Activated CD8-positive, alpha-beta T cell treated with anti-CD3 and anti-CD28 coated beads, Interleukin-2, amount 10 ng/mL, durations not matched to agents 7 days and 5 days (primary cell): ENCODE results near the gene RASGRF1. TPM values are rescaled to one million over a fixed set of nuclear protein-coding genes. Genes with fewer than 3 reads are reported as not detected.

ENCODE experiments used
- ATAC-seq: fragments of 150-1000 bp; cut with Tn5 transposase; one replicate; pipeline ENCODE4 v1.10.0; 2021; ENCODE audit warnings: moderate library complexity
- CTCF ChIA-PET: fragments of 350-600 bp; sonication (Branson Sonifier 250); formaldehyde crosslinking; loops from one replicate; lab custom pipeline; 2021; ENCODE audit warnings: antibody characterized with exemption; lab: Charles Lee
- POLR2A ChIA-PET: fragments of 350-600 bp; sonication (Branson Sonifier 250); formaldehyde crosslinking; loops from one replicate; lab custom pipeline; 2021; ENCODE audit warnings: antibody characterized with exemption; lab: Charles Lee
- DNase-seq: peaks from one replicate; pipeline ENCODE4 v3.0.0-alpha.2; 2020
- H3K27ac Mint-ChIP-seq: one replicate; pipeline ENCODE4 v1.8.0; 2021; ENCODE audit warnings: mild to moderate bottlenecking, mixed read lengths
- H3K27me3 Mint-ChIP-seq: one replicate; pipeline ENCODE4 v1.8.0; 2021; ENCODE audit warnings: low read depth, mixed read lengths
- H3K36me3 Mint-ChIP-seq: one replicate; pipeline ENCODE4 v1.8.0; 2021; ENCODE audit warnings: low read depth, mixed read lengths
- H3K4me1 Mint-ChIP-seq: one replicate; pipeline ENCODE4 v1.8.0; 2021; ENCODE audit warnings: low read depth, mixed read lengths
- H3K4me3 Mint-ChIP-seq: one replicate; pipeline ENCODE4 v1.8.0; 2021; ENCODE audit warnings: mild to moderate bottlenecking, mixed read lengths
- H3K9me3 Mint-ChIP-seq: one replicate; pipeline ENCODE4 v1.8.0; 2022; ENCODE audit warnings: mixed read lengths; ENCODE audit not compliant: insufficient read depth
- total RNA-seq, 2 experiments: library from RNA; stranded (reverse); gene quantifications; one replicate each; pipeline ENCODE4 v1.2.3, GENCODE V29; 2021

RASGRF1 gene
- total RNA-seq, 2 experiments from 2014 or later = not detected

DNA sequence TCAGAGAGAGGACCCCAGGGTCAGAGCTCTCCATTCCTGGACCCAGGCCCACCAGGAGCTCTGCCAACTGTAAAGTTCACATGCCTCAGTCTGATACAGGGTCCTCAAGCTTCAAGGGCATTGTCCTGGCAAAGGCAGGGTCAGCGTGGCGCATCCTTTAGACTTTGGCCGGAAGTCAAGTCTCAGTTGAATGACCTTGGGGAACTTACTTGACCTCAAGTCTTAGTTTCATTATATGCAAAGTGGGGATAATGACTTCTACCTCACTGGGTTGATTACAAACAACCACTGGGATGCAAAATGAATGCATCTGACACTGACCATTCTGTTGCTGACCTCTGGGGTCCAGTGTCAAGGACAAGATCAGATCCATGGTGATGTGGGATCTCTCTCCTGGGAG is 75.2 kb downstream of the RASGRF1 start:
- CTCF ChIA-PET = no interaction called here
- ATAC-seq (no peak), DNase-seq (no peak)
- POLR2A ChIA-PET = no interaction called here
- Mint-ChIP-seq H3K27me3 (no peaks in the 10 kb centered on the region), H3K9me3 (no peaks in the 10 kb centered on the region), H3K27ac (no peak overlapping the region), H3K36me3 (no peaks in the 10 kb centered on the region), H3K4me1 (no peaks in the 10 kb centered on the region), H3K4me3 (no peak overlapping the region)

- ChIA-PET POLR2A (no interaction called here), CTCF (no interaction called here)
- H3K27me3 Mint-ChIP-seq = no peaks in the 10 kb centered on the region
- H3K4me1 Mint-ChIP-seq = peaks cover under 1% of the 10 kb centered on the region
- DNase-seq = no peak
- H3K36me3 Mint-ChIP-seq = no peaks in the 10 kb centered on the region
- no peak overlapping the region for H3K4me3 Mint-ChIP-seq
- no peaks in the 10 kb centered on the region for H3K9me3 Mint-ChIP-seq
- no peak overlapping the region for H3K27ac Mint-ChIP-seq
- no peak for ATAC-seq
Observed at GRCh38 chr15:79010278-79010677, 80.3 kb downstream of the RASGRF1 start.

GRCh38 chr15:79009379-79009778 is 81.2 kb downstream of the RASGRF1 start:
- Mint-ChIP-seq H3K27ac (no peak overlapping the region), H3K4me3 (no peak overlapping the region), H3K9me3 (no peaks in the 10 kb centered on the region), H3K4me1 (peaks cover 9% of the 10 kb centered on the region), H3K36me3 (no peaks in the 10 kb centered on the region), H3K27me3 (no peaks in the 10 kb centered on the region)
- ATAC-seq (no peak), DNase-seq (no peak)
- POLR2A ChIA-PET = no interaction called here
- CTCF ChIA-PET = no interaction called here

DNA sequence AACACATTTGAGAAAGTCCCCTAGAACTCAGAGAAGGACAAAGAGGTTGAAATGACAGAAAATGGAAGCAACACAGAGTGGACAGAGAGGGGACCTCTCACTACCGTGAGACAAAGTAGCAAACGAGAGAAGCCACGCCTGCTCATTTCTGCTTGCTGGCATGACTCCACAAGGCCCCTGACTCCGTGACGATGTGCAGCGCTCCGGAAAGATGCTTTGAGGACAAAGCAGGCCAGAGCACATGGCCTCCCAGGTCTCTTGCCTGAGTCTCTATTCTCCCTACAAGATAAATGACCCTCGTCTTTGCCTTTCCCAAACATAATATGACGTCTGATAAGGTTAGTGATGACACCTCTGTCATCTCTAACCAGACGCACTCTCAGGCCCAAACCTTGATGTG is 81.9 kb downstream of the RASGRF1 start:
- H3K9me3 Mint-ChIP-seq = no peaks in the 10 kb centered on the region
- ATAC-seq = no peak
- H3K27me3 Mint-ChIP-seq = no peaks in the 10 kb centered on the region
- CTCF ChIA-PET = no interaction called here
- H3K4me1 Mint-ChIP-seq = peaks cover 15% of the 10 kb centered on the region
- POLR2A ChIA-PET = no interaction called here
- no peak for DNase-seq
- no peaks in the 10 kb centered on the region for H3K36me3 Mint-ChIP-seq
- no peak overlapping the region for H3K27ac Mint-ChIP-seq
- no peak overlapping the region for H3K4me3 Mint-ChIP-seq

- CTCF ChIA-PET = interaction anchor here (0.6 to 1.6 kb wide), 7 partner anchors 9 to 178 kb away, joined by 3 to 8 read pairs (median 3); no protein-coding TSS in a partner anchor
- H3K4me1 Mint-ChIP-seq = peaks cover 15% of the 10 kb centered on the region
- H3K27ac Mint-ChIP-seq = no peak overlapping the region
- DNase-seq (peak; percentile 47), ATAC-seq (no peak)
- H3K27me3 Mint-ChIP-seq = no peaks in the 10 kb centered on the region
- H3K9me3 Mint-ChIP-seq = no peaks in the 10 kb centered on the region
- no peaks in the 10 kb centered on the region for H3K36me3 Mint-ChIP-seq
- POLR2A ChIA-PET = no interaction called here
- H3K4me3 Mint-ChIP-seq = no peak overlapping the region
Observed at GRCh38 chr15:79007066-79007465, 83.5 kb downstream of the RASGRF1 start.

GRCh38 chr15:79006071-79006470 is 84.5 kb downstream of the RASGRF1 start:
- no peaks in the 10 kb centered on the region for H3K36me3 Mint-ChIP-seq
- no peaks in the 10 kb centered on the region for H3K9me3 Mint-ChIP-seq
- ATAC-seq = no peak
- no peak overlapping the region for H3K4me3 Mint-ChIP-seq
- no peak overlapping the region for H3K27ac Mint-ChIP-seq
- H3K4me1 Mint-ChIP-seq = peaks cover 15% of the 10 kb centered on the region
- POLR2A ChIA-PET = no interaction called here
- no peak for DNase-seq
- H3K27me3 Mint-ChIP-seq = peaks cover 2% of the 10 kb centered on the region
- CTCF ChIA-PET = interaction anchor here (0.8 to 1.5 kb wide), 2 partner anchors 12 to 98 kb away, joined by 3 read pairs; no protein-coding TSS in a partner anchor

DNA sequence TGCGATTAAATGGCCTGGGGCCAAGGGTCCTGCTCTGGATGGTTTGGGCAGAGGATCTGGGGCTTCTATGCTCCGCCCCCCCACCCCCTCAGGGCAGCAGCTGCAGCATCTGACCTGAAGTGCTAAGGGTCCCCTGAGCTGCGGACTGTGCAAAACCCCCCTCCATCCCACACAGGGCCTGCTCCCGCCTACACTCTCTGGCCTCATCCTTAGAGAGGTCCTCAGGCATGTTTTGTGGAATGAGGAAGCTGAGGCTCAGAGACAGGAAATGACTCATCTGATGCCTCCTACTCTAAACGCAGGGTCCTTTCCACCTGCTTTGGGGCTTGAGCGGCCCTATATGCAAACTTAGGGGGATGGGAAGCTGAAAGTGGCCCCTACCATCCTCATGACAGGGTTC is 86.2 kb downstream of the RASGRF1 start:
- peaks cover 15% of the 10 kb centered on the region for H3K4me1 Mint-ChIP-seq
- no peaks in the 10 kb centered on the region for H3K36me3 Mint-ChIP-seq
- ATAC-seq (peak; percentile 52), DNase-seq (peak; percentile 27)
- H3K4me3 Mint-ChIP-seq = no peak overlapping the region
- peaks cover 2% of the 10 kb centered on the region for H3K27me3 Mint-ChIP-seq
- H3K27ac Mint-ChIP-seq = peak overlapping the region; percentile 50
- ChIA-PET CTCF (interaction anchor here (1.7 to 1.9 kb wide), 2 partner anchors 23 to 24 kb away, joined by 8 to 10 read pairs; no protein-coding TSS in a partner anchor), POLR2A (no interaction called here)
- H3K9me3 Mint-ChIP-seq = no peaks in the 10 kb centered on the region

DNA sequence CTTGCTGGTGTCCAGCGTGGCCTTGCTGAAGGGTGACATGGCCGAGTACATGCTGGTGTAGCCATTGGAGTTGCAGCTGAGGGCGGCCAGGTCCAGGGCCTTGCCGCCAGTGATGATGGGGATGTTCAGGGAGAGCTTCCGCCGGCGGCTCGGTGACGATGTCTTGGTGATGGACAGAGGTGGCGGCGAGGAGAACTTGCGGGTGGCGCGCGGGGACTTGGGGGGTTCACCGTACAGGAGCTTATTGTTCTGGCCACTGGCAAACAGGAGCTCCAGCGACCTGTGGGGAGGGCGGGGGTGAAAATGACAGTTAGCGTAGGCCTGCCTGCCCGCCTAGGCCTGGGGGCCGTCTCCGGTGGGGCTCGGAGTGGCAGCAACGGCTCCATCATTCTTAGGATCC is 86.7 kb downstream of the RASGRF1 start:
- Mint-ChIP-seq H3K27me3 (peaks cover 2% of the 10 kb centered on the region), H3K4me1 (peaks cover 15% of the 10 kb centered on the region), H3K4me3 (no peak overlapping the region), H3K36me3 (no peaks in the 10 kb centered on the region), H3K27ac (peak overlapping the region; percentile 22), H3K9me3 (no peaks in the 10 kb centered on the region)
- CTCF ChIA-PET = interaction anchor here (1.7 to 1.9 kb wide), 2 partner anchors 24 kb away, joined by 8 to 10 read pairs; no protein-coding TSS in a partner anchor
- POLR2A ChIA-PET = no interaction called here
- DNase-seq (no peak), ATAC-seq (no peak)

- no peak for DNase-seq
- H3K27me3 Mint-ChIP-seq = peaks cover 2% of the 10 kb centered on the region
- peaks cover 15% of the 10 kb centered on the region for H3K4me1 Mint-ChIP-seq
- H3K9me3 Mint-ChIP-seq = no peaks in the 10 kb centered on the region
- no peaks in the 10 kb centered on the region for H3K36me3 Mint-ChIP-seq
- no peak overlapping the region for H3K27ac Mint-ChIP-seq
- POLR2A ChIA-PET = no interaction called here
- no peak for ATAC-seq
- CTCF ChIA-PET = interaction anchor here (1.9 kb wide), 1 partner anchor 25 kb away, joined by 10 read pairs; no protein-coding TSS in a partner anchor
- H3K4me3 Mint-ChIP-seq = no peak overlapping the region
Observed at GRCh38 chr15:79003301-79003700, 87.3 kb downstream of the RASGRF1 start.

GRCh38 chr15:79002581-79002980 is 88.0 kb downstream of the RASGRF1 start:
- ATAC-seq = no peak
- H3K27me3 Mint-ChIP-seq = peaks cover 2% of the 10 kb centered on the region
- no peak for DNase-seq
- H3K4me1 Mint-ChIP-seq = peaks cover 15% of the 10 kb centered on the region
- no peak overlapping the region for H3K27ac Mint-ChIP-seq
- ChIA-PET POLR2A (no interaction called here), CTCF (no interaction called here)
- H3K9me3 Mint-ChIP-seq = no peaks in the 10 kb centered on the region
- H3K4me3 Mint-ChIP-seq = no peak overlapping the region
- H3K36me3 Mint-ChIP-seq = no peaks in the 10 kb centered on the region

GRCh38 chr15:78999636-79000035 is 90.9 kb downstream of the RASGRF1 start:
- no peak for ATAC-seq
- no peak overlapping the region for H3K27ac Mint-ChIP-seq
- no peak for DNase-seq
- no peaks in the 10 kb centered on the region for H3K36me3 Mint-ChIP-seq
- no peaks in the 10 kb centered on the region for H3K9me3 Mint-ChIP-seq
- ChIA-PET CTCF (no interaction called here), POLR2A (no interaction called here)
- no peak overlapping the region for H3K4me3 Mint-ChIP-seq
- peaks cover 2% of the 10 kb centered on the region for H3K27me3 Mint-ChIP-seq
- H3K4me1 Mint-ChIP-seq = peaks cover 9% of the 10 kb centered on the region

- peaks cover 2% of the 10 kb centered on the region for H3K27me3 Mint-ChIP-seq
- POLR2A ChIA-PET = no interaction called here
- no peaks in the 10 kb centered on the region for H3K36me3 Mint-ChIP-seq
- ATAC-seq (no peak), DNase-seq (no peak)
- H3K27ac Mint-ChIP-seq = no peak overlapping the region
- CTCF ChIA-PET = no interaction called here
- H3K9me3 Mint-ChIP-seq = no peaks in the 10 kb centered on the region
- H3K4me3 Mint-ChIP-seq = no peak overlapping the region
- H3K4me1 Mint-ChIP-seq = no peaks in the 10 kb centered on the region
Observed at GRCh38 chr15:78998526-78998925, 92.1 kb downstream of the RASGRF1 start.
